HepG2 (cell line): ENCODE measurements around the gene MCM3. TPM values are rescaled to one million over a fixed set of nuclear protein-coding genes. Genes with fewer than 3 reads are reported as not detected.

ENCODE experiments used
- ATF7-NPFF ChIP-seq: sonication (generic); formaldehyde crosslinking; IDR thresholded peaks from 2 replicates; pipeline ENCODE4 v1.8.1; 2023; ENCODE audit warnings: mild to moderate bottlenecking, low read depth, missing genetic modification reagents, moderate library complexity
- BORCS8-MEF2B ChIP-seq: sonication (generic); formaldehyde crosslinking; IDR thresholded peaks from 2 replicates; pipeline ENCODE4 v1.8.0; 2022; ENCODE audit warnings: mild to moderate bottlenecking, missing genetic modification reagents
- DDIT3 ChIP-seq: sonication (generic); formaldehyde crosslinking; IDR thresholded peaks from 2 replicates; pipeline ENCODE4 v1.4.0; 2020; ENCODE audit warnings: mild to moderate bottlenecking, missing genetic modification reagents
- FOXA1 ChIP-seq, 2 experiments: fragments of 450-650 bp in 1 of 2; sonication (generic) in 1 of 2; formaldehyde crosslinking in 1 of 2; IDR thresholded peaks; 2 replicates each; pipeline versions ENCODE4 v1.4.0 to v1.6.1; 2016 to 2020; ENCODE audit warnings: missing genetic modification reagents in 1 of 2
- IRX3 ChIP-seq: sonication (generic); formaldehyde crosslinking; IDR thresholded peaks from 2 replicates; pipeline ENCODE4 v1.8.1; 2023; ENCODE audit warnings: mild to moderate bottlenecking, low read depth, missing genetic modification reagents, borderline replicate concordance
- KLF13 ChIP-seq: sonication (generic); formaldehyde crosslinking; IDR thresholded peaks from 2 replicates; pipeline ENCODE4 v1.4.0; 2020; ENCODE audit warnings: mild to moderate bottlenecking, missing genetic modification reagents
- MED1 ChIP-seq: sonication (generic); formaldehyde crosslinking; IDR thresholded peaks from 2 replicates; pipeline ENCODE4 v1.4.0; 2020; ENCODE audit warnings: missing genetic modification reagents
- MEF2D ChIP-seq: sonication (generic); formaldehyde crosslinking; IDR thresholded peaks from 2 replicates; pipeline ENCODE4 v1.5.1; 2020; ENCODE audit warnings: mild to moderate bottlenecking, missing genetic modification reagents
- NAIF1 ChIP-seq: sonication (generic); formaldehyde crosslinking; IDR thresholded peaks from 2 replicates; pipeline ENCODE4 v1.5.0; 2020; ENCODE audit warnings: mild to moderate bottlenecking, missing genetic modification reagents, borderline replicate concordance
- NFIC ChIP-seq: IDR thresholded peaks from 2 replicates; pipeline ENCODE4 v1.6.1; 2012; ENCODE audit warnings: mild to moderate bottlenecking, low read length, inconsistent platforms
- NKX3-1 ChIP-seq: sonication (generic); formaldehyde crosslinking; IDR thresholded peaks from 2 replicates; pipeline ENCODE4 v1.5.0; 2020; ENCODE audit warnings: missing genetic modification reagents
- NR2F6 ChIP-seq, 2 experiments: IDR thresholded peaks; 2 replicates each; pipeline ENCODE4 v1.6.1; 2016; ENCODE audit warnings: antibody characterized with exemption in 1 of 2, mild to moderate bottlenecking in 1 of 2
- PLSCR1 ChIP-seq: sonication (generic); formaldehyde crosslinking; IDR thresholded peaks from 2 replicates; pipeline ENCODE4 v1.5.0; 2020; ENCODE audit warnings: missing genetic modification reagents, mild to moderate bottlenecking, borderline replicate concordance
- SIX1 ChIP-seq: sonication (generic); formaldehyde crosslinking; IDR thresholded peaks from 2 replicates; pipeline ENCODE4 v1.4.0; 2020; ENCODE audit warnings: missing genetic modification reagents, borderline replicate concordance
- SNAPC2 ChIP-seq: sonication (generic); formaldehyde crosslinking; IDR thresholded peaks from 2 replicates; pipeline ENCODE4 v1.8.1; 2022; ENCODE audit warnings: mild to moderate bottlenecking, missing genetic modification reagents
- SNRNP70 ChIP-seq: fragments of 200-400 bp; formaldehyde crosslinking; IDR thresholded peaks from 2 replicates; pipeline ENCODE4 v1.6.1; 2017; ENCODE audit warnings: mild to moderate bottlenecking, low read depth, low read length, moderate library complexity
- ZBTB34 ChIP-seq: sonication (generic); formaldehyde crosslinking; IDR thresholded peaks from 2 replicates; pipeline ENCODE4 v1.8.0; 2022; ENCODE audit warnings: mild to moderate bottlenecking, missing genetic modification reagents
- ZFP36 ChIP-seq: fragments of 150-350 bp; IDR thresholded peaks from 2 replicates; pipeline ENCODE4 v1.6.1; 2018; ENCODE audit warnings: borderline replicate concordance, low read length, low read depth; ENCODE audit not compliant: partially characterized antibody
- ZNF513 ChIP-seq: sonication (generic); formaldehyde crosslinking; conservative IDR thresholded peaks from 2 replicates; pipeline ENCODE4 v1.5.0; 2020; ENCODE audit warnings: missing genetic modification reagents
- ZNF724P ChIP-seq: sonication (generic); formaldehyde crosslinking; IDR thresholded peaks from 2 replicates; pipeline ENCODE4 v1.8.0; 2022; ENCODE audit warnings: missing genetic modification reagents, borderline replicate concordance
- ZNF740 ChIP-seq: sonication (generic); formaldehyde crosslinking; IDR thresholded peaks from 2 replicates; pipeline ENCODE4 v1.4.0; 2020; ENCODE audit warnings: missing genetic modification reagents
- polyA plus RNA-seq, 8 experiments: library from polyadenylated mRNA; depleted of rRNA in 3 of 8; stranded (reverse) in 7 of 8; unstranded in 1 of 8; fragments of >200 nt; fragmentation: Illumina TruSeq in 4 of 8; extraction: Trizol in 4 of 8; gene quantifications; 2 replicates each; pipeline versions ENCODE4 v1.2.1 to v1.2.3, GENCODE V29; 2011 to 2016; ENCODE audit warnings: low read depth in 4 of 8, missing spikeins in 1 of 8, mixed read lengths in 1 of 8; ENCODE audit not compliant: insufficient read depth in 1 of 8
- total RNA-seq, 5 experiments: library from RNA; depleted of rRNA; stranded (reverse); fragments of >200 nt; fragmentation: Illumina TruSeq; extraction: Trizol; gene quantifications; 2 replicates each; pipeline ENCODE4 v1.2.3, GENCODE V29; 2016; ENCODE audit warnings: low read depth in 1 of 5
- TF ChIP-seq, protein P1 (sequence below): IDR thresholded peaks from 2 replicates; pipeline ENCODE4 v1.6.1; 2016; ENCODE audit warnings: low read depth

Gene MCM3
- total and polyA plus RNA-seq, 2 of the 13 experiments (the other 11 are each of a cell fraction or from before 2014, with no cell fraction given): 164 to 288 TPM

DNA sequence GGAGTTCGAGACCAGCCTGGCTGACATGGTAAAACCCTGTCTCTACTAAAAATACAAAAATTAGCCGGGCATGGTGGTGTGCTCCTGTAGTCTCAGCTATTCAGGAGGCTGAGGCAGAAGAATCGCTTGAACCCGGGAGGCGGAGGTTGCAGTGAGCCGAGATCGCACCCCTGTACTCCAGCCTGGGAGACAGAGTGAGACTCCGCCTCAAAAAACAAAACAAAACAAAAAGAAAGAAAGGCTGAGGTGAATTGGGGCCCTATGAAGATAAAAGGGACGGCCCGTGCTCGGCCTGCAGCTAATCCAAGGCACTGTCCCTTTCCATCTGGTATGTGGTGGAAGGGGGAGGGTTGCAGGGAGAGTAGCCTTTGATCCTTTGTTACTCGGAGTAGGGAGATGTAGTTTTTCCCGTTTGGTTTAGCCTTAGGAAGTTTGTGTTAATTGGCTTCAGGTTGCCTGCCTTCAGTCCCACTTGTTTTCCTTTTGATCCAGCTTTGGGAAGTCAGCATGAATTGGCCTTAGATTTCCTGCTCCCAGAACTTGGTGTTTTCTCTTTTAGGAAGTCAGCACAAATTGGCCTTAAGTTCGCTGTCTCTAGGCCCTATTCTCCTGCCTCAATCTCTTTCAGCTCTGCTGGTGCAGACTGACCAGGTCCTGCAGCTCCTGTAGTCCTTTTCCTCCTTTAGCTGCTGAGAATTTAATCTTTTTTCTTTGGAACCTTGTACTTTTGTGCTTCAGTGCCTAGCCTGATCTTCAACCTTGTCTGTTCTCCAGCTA, 41.3 kb upstream of the MCM3 start (continued):
- TF ChIP-seq, protein P1, sequence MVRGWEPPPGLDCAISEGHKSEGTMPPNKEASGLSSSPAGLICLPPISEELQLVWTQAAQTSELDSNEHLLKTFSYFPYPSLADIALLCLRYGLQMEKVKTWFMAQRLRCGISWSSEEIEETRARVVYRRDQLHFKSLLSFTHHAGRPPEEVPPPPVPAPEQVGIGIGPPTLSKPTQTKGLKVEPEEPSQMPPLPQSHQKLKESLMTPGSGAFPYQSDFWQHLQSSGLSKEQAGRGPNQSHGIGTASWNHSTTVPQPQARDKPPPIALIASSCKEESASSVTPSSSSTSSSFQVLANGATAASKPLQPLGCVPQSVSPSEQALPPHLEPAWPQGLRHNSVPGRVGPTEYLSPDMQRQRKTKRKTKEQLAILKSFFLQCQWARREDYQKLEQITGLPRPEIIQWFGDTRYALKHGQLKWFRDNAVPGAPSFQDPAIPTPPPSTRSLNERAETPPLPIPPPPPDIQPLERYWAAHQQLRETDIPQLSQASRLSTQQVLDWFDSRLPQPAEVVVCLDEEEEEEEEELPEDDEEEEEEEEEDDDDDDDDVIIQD (CRISPR knock-in tag): peak; percentile 65; the same call in 1 of the 2 replicates
- no peak for TF ChIP-seq PLSCR1 (CRISPR knock-in tag)
- no peak for TF ChIP-seq ZNF724P
- TF ChIP-seq NKX3-1 (CRISPR knock-in tag): no peak
- TF ChIP-seq ATF7-NPFF: no peak
- TF ChIP-seq IRX3: 0 out of 2 replicates have a peak, but pooled peaks have one; percentile 46
- TF ChIP-seq BORCS8-MEF2B (CRISPR knock-in tag): peak; percentile 65; the same call in 1 of the 2 replicates
- TF ChIP-seq KLF13 (CRISPR knock-in tag): no peak
- no peak for TF ChIP-seq ZNF513 (CRISPR knock-in tag)
- peak; percentile 30; the same call in 1 of the 2 replicates for TF ChIP-seq NFIC
- TF ChIP-seq MEF2D (CRISPR knock-in tag): no peak; the same call in 1 of the 2 replicates
- peak; percentile 84 for TF ChIP-seq MED1 (CRISPR knock-in tag)
- TF ChIP-seq ZBTB34: peak; percentile 87; the same call in 1 of the 2 replicates
- TF ChIP-seq NAIF1: 0 out of 2 replicates have a peak, but pooled peaks have one; percentile 34
- no peak; the same call in 1 of the 2 replicates for TF ChIP-seq SIX1 (CRISPR knock-in tag)
- TF ChIP-seq NR2F6 (IDR thresholded peaks at IDR 0.05): peak; percentile 72
- peak; percentile 81 for TF ChIP-seq NR2F6 (CRISPR knock-in tag; IDR thresholded peaks at IDR 0.05)
- no peak for TF ChIP-seq FOXA1 (IDR thresholded peaks at IDR 0.05)
- peak; percentile 40; the same call in 1 of the 2 replicates for TF ChIP-seq FOXA1 (CRISPR knock-in tag; IDR thresholded peaks at IDR 0.05)
- TF ChIP-seq SNAPC2 (CRISPR knock-in tag): peak; percentile 83
- no peak for TF ChIP-seq DDIT3 (CRISPR knock-in tag)
- TF ChIP-seq ZFP36: no peak
- TF ChIP-seq SNRNP70: no peak
- no peak; the same call in 1 of the 2 replicates for TF ChIP-seq ZNF740
